Natural killer cell (primary cell): Measurements from ENCODE around the gene CLDN14. TPM values are rescaled to one million over a fixed set of nuclear protein-coding genes. Genes with fewer than 3 reads are reported as not detected.

Experiments used
- ATAC-seq, 3 donors: fragments of 150-1000 bp in 2 of 3; fragments of 200-7000 bp in 1 of 3; cut with Tn5 transposase; 1 replicate in 1 of 3; 2 replicates in 2 of 3; pipeline ENCODE4 v1.10.0; 2021; ENCODE audit warnings: mild to moderate bottlenecking in 2 of 3, moderate library complexity in 2 of 3
- DNase-seq, 2 donors: peaks; one replicate each; pipeline versions ENCODE4 v3.0.0 to v3.0.0-alpha.2; 2013 to 2021; ENCODE audit warnings: mixed read lengths in 1 of 2
- H3K27ac ChIP-seq: one replicate; pipeline ENCODE4 v1.5.1; 2013; ENCODE audit warnings: mild to moderate bottlenecking, low read length
- H3K27me3 ChIP-seq: one replicate; pipeline ENCODE4 v1.6.1; 2013; ENCODE audit warnings: low read length; ENCODE audit not compliant: control insufficient read depth, insufficient read depth
- H3K36me3 ChIP-seq: one replicate; pipeline ENCODE4 v1.6.1; 2013; ENCODE audit warnings: low read length; ENCODE audit not compliant: control insufficient read depth, insufficient read depth
- H3K4me1 ChIP-seq: one replicate; pipeline ENCODE4 v1.6.1; 2013; ENCODE audit warnings: low read length; ENCODE audit not compliant: control insufficient read depth, insufficient read depth
- H3K4me3 ChIP-seq: one replicate; pipeline ENCODE4 v1.5.1; 2013; ENCODE audit warnings: low read length
- H3K9me3 ChIP-seq: one replicate; pipeline ENCODE4 v1.6.1; 2013; ENCODE audit warnings: low read length; ENCODE audit not compliant: control insufficient read depth, insufficient read depth
- H3K27ac Mint-ChIP-seq, 2 donors: one replicate each; pipeline ENCODE4 v1.8.0; 2022; ENCODE audit warnings: mild to moderate bottlenecking in 2 of 2, mixed read lengths in 2 of 2, moderate library complexity in 1 of 2
- H3K27me3 Mint-ChIP-seq, 2 donors: one replicate each; pipeline ENCODE4 v1.8.0; 2022; ENCODE audit warnings: low read depth in 2 of 2, mixed read lengths in 2 of 2
- H3K36me3 Mint-ChIP-seq: one replicate; pipeline ENCODE4 v1.8.0; 2022; ENCODE audit warnings: mixed read lengths
- H3K4me1 Mint-ChIP-seq, 2 donors: one replicate each; pipeline ENCODE4 v1.8.0; 2022; ENCODE audit warnings: mixed read lengths in 2 of 2
- H3K4me3 Mint-ChIP-seq: one replicate; pipeline ENCODE4 v1.8.0; 2022; ENCODE audit warnings: mild to moderate bottlenecking, moderate library complexity, mixed read lengths
- H3K9me3 Mint-ChIP-seq, 2 donors: one replicate each; pipeline ENCODE4 v1.8.0; 2022; ENCODE audit warnings: mixed read lengths in 2 of 2
- WGBS: methylation state at CpG from one replicate; pipeline ENCODE4 v1.1.7; 2013; ENCODE audit warnings: missing lambda C conversion rate; ENCODE audit not compliant: insufficient coverage; 5-methylcytosine and 5-hydroxymethylcytosine counted together
- intact Hi-C: fragments of 100-400 bp; cut with micrococcal nuclease; formaldehyde crosslinking; loops from one replicate; pipeline ENCODE4 v1.14.2; 2022
- total RNA-seq, 4 donors: library from RNA; stranded (reverse); fragments of 120-200 nt in 1 of 4; gene quantifications; one replicate each; pipeline versions ENCODE4 v1.2.3 to v1.2.4, GENCODE V29; 2013 to 2022
- TF ChIP-seq, protein P1 (sequence below): fragments of 200-600 bp; IDR thresholded peaks from one replicate; pipeline ENCODE4 v1.8.0; 2022; ENCODE audit warnings: antibody characterized with exemption

Gene CLDN14
- total RNA-seq, 3 donors from 2014 or later (not counting 1 experiment from before 2014, with no cell fraction given), result not detected

DNA sequence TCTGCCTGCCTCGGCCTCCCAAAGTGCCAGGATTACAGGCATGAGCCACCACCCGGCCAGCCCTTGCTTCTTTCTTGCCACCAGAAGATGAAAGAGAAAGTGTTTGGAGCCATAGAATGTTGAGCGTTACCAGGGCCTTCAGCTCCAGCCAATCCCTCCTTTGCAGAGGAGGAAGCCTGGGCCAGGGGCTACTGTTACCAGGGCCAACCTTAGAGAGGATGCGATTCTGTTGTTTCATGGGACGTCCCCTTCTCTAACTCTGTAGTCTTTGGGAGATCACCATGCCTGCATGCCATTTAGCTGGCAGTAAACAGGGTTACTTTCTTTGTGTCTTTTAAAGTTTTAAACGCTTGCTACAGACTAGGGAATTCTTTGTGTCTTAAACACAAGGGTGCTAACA, 45.8 kb downstream of the CLDN14 start:
- H3K27me3 Mint-ChIP-seq, result peaks cover 0 to 5% of the 10 kb centered on the region in 2 donors
- H3K27ac ChIP-seq, result no peak overlapping the region
- peaks cover 18% of the 10 kb centered on the region for H3K4me1 ChIP-seq
- no peak overlapping the region for H3K4me3 Mint-ChIP-seq
- H3K9me3 ChIP-seq, result no peaks in the 10 kb centered on the region
- H3K27me3 ChIP-seq, result no peaks in the 10 kb centered on the region
- H3K27ac Mint-ChIP-seq, result no peak overlapping the region
- intact Hi-C loops, result no loop called here
- TF ChIP-seq, protein P1, sequence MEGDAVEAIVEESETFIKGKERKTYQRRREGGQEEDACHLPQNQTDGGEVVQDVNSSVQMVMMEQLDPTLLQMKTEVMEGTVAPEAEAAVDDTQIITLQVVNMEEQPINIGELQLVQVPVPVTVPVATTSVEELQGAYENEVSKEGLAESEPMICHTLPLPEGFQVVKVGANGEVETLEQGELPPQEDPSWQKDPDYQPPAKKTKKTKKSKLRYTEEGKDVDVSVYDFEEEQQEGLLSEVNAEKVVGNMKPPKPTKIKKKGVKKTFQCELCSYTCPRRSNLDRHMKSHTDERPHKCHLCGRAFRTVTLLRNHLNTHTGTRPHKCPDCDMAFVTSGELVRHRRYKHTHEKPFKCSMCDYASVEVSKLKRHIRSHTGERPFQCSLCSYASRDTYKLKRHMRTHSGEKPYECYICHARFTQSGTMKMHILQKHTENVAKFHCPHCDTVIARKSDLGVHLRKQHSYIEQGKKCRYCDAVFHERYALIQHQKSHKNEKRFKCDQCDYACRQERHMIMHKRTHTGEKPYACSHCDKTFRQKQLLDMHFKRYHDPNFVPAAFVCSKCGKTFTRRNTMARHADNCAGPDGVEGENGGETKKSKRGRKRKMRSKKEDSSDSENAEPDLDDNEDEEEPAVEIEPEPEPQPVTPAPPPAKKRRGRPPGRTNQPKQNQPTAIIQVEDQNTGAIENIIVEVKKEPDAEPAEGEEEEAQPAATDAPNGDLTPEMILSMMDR, result no peak
- no peaks in the 10 kb centered on the region for H3K36me3 Mint-ChIP-seq
- no peaks in the 10 kb centered on the region for H3K9me3 Mint-ChIP-seq
- H3K36me3 ChIP-seq, result no peaks in the 10 kb centered on the region
- H3K4me1 Mint-ChIP-seq, result peaks cover 15 to 22% of the 10 kb centered on the region in 2 donors
- ATAC-seq (no peak), DNase-seq (no peak)
- H3K4me3 ChIP-seq, result no peak overlapping the region
- WGBS, result 84% methylated on average over 6 of the region's 6 CpGs

DNA sequence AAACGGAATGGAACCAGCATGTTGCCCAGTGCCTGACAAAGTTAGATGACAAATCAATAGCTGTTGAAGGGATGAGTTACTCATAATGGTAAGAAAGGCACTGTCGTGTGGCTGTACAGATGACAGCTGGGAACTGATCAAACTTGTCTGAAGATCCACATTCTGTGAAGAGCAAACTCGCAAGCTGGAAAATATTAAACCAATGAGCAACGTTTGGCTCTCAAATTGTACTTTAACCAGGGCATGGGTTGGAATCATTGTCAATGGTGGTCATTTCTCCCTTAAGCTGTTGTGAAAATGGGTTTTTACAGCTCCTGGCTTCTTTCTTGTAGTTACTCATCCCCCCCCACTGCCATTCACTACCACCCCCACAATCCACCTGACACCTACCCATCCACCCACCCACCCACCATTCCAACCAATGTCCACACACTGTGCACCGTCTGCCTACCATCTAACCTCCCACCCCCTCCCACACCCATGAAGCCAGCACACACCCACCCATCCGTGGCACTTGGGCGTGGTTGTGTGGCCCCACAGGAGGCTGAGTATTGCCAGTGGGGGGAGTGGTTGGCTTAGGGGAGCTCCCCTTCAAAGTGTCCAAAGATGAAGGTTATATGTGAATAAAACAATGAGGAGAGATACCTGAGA, 46.7 kb downstream of the CLDN14 start:
- no peak overlapping the region for H3K27ac Mint-ChIP-seq
- ATAC-seq (no peak), DNase-seq (no peak)
- no peaks in the 10 kb centered on the region for H3K36me3 Mint-ChIP-seq
- H3K4me3 ChIP-seq, result no peak overlapping the region
- H3K27me3 Mint-ChIP-seq, result peaks cover 0 to 5% of the 10 kb centered on the region in 2 donors
- no peaks in the 10 kb centered on the region for H3K9me3 ChIP-seq
- intact Hi-C loops, result no loop called here
- H3K9me3 Mint-ChIP-seq, result no peaks in the 10 kb centered on the region
- H3K4me1 Mint-ChIP-seq, result peaks cover 15 to 30% of the 10 kb centered on the region in 2 donors
- H3K27ac ChIP-seq, result no peak overlapping the region
- TF ChIP-seq, protein P1, result no peak
- H3K4me3 Mint-ChIP-seq, result no peak overlapping the region
- WGBS, result 86% methylated on average over 5 of the region's 7 CpGs
- no peaks in the 10 kb centered on the region for H3K36me3 ChIP-seq
- H3K4me1 ChIP-seq, result peaks cover 19% of the 10 kb centered on the region
- no peaks in the 10 kb centered on the region for H3K27me3 ChIP-seq

DNA sequence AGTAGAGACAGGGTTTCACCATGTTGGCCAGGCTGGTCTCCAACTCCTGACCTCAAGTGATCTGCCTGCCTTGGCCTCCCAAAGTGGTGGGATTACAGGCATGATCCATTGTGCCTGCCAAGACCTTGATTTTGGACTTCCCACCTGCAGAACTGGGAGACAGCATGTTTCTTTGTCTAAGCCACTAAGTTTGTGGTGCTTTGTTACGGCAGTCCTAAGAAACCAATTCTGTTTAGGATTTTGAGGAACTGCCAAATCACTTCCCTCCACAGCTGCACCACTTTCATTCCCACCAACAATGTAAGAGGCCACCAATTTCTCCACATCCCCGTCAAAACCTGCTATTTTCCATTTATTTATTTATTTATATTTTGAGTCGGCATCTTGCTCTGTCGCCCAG, 48.7 kb downstream of the CLDN14 start:
- DNase-seq (no peak), ATAC-seq (no peak)
- Histone ChIP-seq H3K4me3 (no peak overlapping the region), H3K4me1 (peaks cover 19% of the 10 kb centered on the region), H3K9me3 (no peaks in the 10 kb centered on the region), H3K27ac (no peak overlapping the region), H3K27me3 (no peaks in the 10 kb centered on the region), H3K36me3 (no peaks in the 10 kb centered on the region)
- Mint-ChIP-seq H3K4me1 (peaks cover 15 to 30% of the 10 kb centered on the region in 2 donors), H3K27me3 (peaks cover 0 to 5% of the 10 kb centered on the region in 2 donors), H3K9me3 (no peaks in the 10 kb centered on the region), H3K36me3 (no peaks in the 10 kb centered on the region), H3K27ac (peak overlapping the region in 1 of 2 donors; percentile 94), H3K4me3 (no peak overlapping the region)
- WGBS, result 61% methylated on average over 3 of the region's 4 CpGs
- intact Hi-C loops, result loop anchor here (2.0 kb wide), 1 partner anchor 36 kb away; no protein-coding TSS in a partner anchor
- TF ChIP-seq, protein P1, result no peak

DNA sequence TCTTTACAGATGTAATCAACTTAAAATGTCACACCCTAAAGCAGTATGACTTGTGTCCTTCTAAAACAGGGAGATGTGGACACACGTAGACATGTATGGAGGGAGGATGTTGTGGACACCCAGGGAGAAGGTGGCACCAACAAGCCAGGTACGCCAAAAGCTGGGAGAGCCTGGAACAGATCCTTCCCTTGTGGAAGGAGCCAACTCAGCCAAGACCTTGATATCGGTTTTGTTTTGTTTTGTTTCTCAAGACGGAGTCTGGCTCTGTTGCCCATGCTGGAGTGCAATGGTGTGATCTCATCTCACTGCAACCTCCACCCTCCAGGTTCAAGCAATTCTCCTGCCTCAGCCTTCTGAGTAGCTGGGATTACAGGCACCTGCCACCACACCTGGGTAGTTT, 49.1 kb downstream of the CLDN14 start:
- 76% methylated on average over 4 of the region's 4 CpGs for WGBS
- Mint-ChIP-seq H3K27ac (peak overlapping the region; percentile 92 to 94), H3K36me3 (no peaks in the 10 kb centered on the region), H3K27me3 (peaks cover 0 to 5% of the 10 kb centered on the region in 2 donors), H3K9me3 (no peaks in the 10 kb centered on the region), H3K4me1 (peaks cover 15 to 30% of the 10 kb centered on the region in 2 donors), H3K4me3 (peak overlapping the region; percentile 87)
- Histone ChIP-seq H3K27ac (no peak overlapping the region), H3K4me1 (peaks cover 19% of the 10 kb centered on the region), H3K4me3 (no peak overlapping the region), H3K9me3 (no peaks in the 10 kb centered on the region), H3K27me3 (no peaks in the 10 kb centered on the region), H3K36me3 (no peaks in the 10 kb centered on the region)
- ATAC-seq, result no peak
- intact Hi-C loops, result loop anchor here (1.0 to 2.0 kb wide), 2 partner anchors 36 to 110 kb away; no protein-coding TSS in a partner anchor
- TF ChIP-seq, protein P1, result no peak
- no peak for DNase-seq
